Dedifferentiated amniotic fluid mesenchymal stem cell (primary cell): Measurements from ENCODE around the gene SLC25A53.
"Not testable (repeated sequence)": the region's sequence is repeated elsewhere in the genome, so short reads cannot be mapped to it uniquely, and the experiment has no call there.

Experiments
- DNase-seq: peaks from one replicate; pipeline ENCODE4 v3.0.0-alpha.2; 2016; ENCODE audit errors: extremely low spot score

Gene SLC25A53

GRCh38 chrX:104134583-104135261 is 22.1 kb downstream of the SLC25A53 start:
- no peak for DNase-seq

GRCh38 chrX:104130808-104131207 is 26.0 kb downstream of the SLC25A53 start:
- no peak for DNase-seq

DNA sequence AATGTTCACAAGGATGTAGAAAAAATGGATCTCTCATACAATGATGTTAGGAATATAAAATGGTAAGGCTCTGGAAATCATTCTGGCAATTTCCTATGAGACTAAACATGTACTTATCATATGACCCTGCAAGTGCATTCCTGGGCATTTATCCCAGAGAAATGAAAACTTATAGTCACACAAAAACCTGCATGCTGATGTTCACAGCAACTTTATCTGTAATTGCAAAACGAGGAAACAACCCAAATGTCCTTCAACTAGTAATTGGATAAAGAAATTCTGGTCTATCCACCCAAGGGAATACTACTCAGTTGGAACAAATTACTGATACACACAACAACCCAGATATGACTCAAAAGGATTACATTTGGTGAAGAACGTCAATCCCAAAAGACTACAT is 30.0 kb downstream of the SLC25A53 start:
- DNase-seq: no peak

- DNase-seq: no peak
Measured at GRCh38 chrX:104122829-104123228, 34.0 kb downstream of the SLC25A53 start.

- DNase-seq: no peak
Measured at GRCh38 chrX:104118765-104119164, 38.0 kb downstream of the SLC25A53 start.

DNA sequence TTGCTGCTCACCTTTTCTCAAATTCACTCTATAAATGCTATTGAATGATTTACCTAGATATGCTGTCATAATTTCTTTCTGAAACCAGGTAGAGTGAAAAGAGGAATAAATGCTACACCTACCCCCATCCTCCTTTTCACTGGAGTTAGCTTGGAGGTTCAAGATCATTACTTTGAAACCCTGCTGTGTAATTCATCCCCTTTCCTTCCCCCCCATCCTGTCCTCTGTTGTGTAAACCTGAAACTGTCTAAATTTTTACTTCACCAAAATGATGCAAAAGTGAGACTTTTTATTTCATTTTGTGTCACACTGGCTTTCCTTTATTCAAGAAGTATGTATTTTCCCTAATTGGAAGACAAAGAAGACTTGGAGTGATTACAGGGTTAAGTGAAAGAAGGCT is 39.0 kb downstream of the SLC25A53 start:
- DNase-seq: no peak

DNA sequence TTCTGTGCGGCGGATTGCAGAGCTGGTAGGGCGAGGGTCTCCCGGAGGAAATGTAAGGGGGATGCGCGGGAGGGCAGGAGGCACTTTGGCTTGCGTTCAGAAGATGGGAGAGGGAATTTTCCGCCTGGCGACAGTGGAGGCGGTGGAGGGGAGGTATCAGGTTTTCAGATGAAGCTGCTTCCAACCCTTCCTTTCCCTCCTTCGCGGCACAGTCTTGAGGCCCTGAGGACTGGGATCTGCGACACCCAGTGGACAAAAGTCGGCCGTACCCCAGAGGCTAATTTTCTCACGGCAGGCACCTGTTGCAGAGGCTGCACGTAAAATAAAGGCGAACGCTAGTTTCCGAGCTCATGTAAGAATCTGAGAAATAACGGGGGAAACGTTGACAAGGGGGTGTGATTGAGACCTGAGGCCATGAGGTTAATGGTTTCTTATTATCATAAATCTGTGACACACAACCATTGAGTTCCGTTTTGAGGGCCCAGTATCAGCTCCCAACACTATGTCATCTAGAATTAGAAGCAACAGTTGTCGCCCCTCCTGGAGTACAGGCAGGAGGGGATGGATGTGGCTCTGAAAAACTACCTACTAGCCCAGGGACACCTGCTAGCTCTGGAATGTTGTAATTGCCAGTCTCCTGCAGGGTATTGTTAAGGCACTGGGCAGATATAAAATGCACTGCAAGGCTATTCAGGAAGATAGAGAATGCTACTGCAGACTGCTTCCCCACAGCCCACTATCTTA is 43.4 kb downstream of the SLC25A53 start:
- DNase-seq: peak; percentile 36

DNA sequence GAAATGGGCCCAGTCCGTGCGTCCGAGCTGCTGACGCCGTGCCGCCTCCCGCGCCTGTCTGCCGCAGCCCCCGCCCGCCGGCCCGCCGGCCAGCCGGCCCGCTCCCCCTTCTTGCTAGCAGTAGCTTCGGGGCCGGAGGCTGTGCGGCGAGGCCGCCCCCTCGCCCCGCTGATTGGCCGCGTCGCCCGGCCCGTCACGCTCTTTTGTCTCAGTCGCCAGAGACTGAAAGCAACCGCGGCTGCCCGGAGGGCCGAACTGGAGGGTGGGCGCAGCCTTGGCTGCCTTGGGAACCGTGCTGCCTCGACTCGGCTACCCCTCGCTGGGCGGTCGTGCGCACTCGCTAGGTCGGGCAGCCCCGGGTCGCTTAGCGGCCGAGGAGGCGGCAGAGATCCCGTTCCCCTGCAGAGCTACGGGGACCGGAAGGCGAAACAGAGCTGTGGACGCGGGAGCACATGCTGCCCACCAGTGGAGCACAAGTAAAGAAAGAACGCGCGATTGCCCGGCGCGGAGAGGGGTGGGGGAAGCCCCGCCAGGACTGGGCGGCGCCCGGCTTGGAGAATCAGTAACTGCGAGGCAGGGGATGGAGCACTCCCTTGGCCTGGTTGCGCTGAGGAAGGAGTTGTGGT is 44.4 kb downstream of the SLC25A53 start, which contains the start of gene ZCCHC18:
TSS of gene ZCCHC18 (plus strand) at position 198 of the 626 bp plus-strand sequence. CDS start 1,589 bp downstream, outside the sequence.
- no peak for DNase-seq

- DNase-seq: not testable (repeated sequence)
Measured at GRCh38 chrX:104110491-104111240, 46.1 kb downstream of the SLC25A53 start.

DNA sequence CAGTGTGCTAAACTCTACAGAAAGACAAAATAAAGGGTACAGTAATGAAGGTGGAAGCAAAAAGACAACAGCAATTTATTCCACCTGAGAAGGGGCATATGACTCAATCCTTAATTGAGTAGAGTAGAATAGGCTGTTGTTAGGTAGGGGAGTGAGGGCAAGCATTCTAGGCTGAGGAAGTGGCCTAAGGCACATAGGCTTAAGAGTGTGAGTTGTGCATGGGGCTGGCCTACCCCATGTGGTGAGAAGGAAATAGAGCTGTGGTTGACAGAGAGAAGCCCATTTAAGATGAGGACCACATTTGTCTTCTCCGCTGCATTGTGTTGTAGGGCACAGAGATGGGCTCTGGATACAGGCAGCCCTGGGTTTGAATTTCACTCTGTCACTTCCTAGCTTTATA is 47.9 kb downstream of the SLC25A53 start:
- no peak for DNase-seq

- DNase-seq: no peak
Measured at GRCh38 chrX:104105330-104106262, 51.2 kb downstream of the SLC25A53 start.

DNA sequence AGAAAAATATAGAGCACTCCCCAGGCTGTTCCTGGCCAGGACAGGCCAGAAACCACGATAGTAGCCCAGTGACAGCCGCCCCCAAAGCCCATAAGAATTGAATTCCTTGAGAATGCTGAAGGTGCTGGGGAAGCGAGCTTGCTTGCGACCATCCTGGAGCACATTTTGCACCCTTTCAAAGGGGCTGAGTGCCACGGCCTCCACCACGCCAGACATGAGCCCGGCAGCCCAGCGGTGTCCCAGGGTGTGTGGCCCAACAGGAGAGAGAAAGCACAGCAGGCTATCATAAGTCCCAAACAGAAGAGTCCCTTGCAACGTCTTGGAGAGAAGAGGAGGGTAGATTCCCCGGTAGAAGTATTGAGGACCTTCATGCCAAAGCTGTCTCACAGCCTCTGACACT is 52.1 kb downstream of the SLC25A53 start:
- no peak for DNase-seq

GRCh38 chrX:104098919-104099318 is 57.9 kb downstream of the SLC25A53 start:
- DNase-seq: no peak

- peak; percentile 74 for DNase-seq
Measured at GRCh38 chrX:104098151-104098808, 58.5 kb downstream of the SLC25A53 start.

DNA sequence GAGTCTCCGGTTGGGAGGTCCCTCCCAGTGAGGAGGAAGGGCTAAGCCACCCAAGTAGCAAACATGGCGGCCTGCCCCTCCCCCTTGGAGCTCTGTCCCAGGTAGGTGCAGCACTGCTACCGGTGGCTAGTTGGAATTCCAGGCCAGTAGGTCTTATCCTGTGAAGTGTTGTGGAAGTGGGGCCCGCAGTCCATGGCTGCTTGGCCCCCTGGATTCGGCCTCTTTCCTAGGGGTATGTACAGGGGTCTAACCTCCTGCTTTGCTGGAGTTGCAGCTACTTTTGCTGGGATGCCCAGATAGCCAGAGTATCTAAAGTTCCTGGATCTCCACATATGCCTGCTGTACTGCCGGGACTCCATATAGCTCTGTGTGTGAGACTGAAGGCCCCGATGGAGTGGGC is 70.9 kb downstream of the SLC25A53 start:
- DNase-seq: no peak

DNA sequence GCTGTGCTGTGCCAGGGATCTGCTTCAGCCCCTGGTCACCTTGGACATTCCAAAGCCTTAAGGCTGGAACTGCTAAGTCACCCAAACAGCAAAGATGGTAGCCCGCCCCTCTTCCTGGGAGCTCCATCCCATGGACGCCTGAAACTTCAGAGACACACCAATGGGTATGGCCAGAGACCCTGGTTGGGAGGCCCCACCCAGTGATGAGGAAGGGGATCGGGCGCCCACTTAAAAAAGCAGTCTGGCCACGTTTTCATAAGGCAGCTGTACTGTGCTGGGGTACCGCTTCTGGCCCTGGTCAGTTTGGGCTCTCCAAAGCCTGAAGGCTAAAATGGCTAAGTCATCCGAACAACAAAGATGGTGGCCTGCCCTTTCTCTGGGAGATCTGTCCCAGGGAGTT is 71.3 kb downstream of the SLC25A53 start:
- no peak for DNase-seq

DNA sequence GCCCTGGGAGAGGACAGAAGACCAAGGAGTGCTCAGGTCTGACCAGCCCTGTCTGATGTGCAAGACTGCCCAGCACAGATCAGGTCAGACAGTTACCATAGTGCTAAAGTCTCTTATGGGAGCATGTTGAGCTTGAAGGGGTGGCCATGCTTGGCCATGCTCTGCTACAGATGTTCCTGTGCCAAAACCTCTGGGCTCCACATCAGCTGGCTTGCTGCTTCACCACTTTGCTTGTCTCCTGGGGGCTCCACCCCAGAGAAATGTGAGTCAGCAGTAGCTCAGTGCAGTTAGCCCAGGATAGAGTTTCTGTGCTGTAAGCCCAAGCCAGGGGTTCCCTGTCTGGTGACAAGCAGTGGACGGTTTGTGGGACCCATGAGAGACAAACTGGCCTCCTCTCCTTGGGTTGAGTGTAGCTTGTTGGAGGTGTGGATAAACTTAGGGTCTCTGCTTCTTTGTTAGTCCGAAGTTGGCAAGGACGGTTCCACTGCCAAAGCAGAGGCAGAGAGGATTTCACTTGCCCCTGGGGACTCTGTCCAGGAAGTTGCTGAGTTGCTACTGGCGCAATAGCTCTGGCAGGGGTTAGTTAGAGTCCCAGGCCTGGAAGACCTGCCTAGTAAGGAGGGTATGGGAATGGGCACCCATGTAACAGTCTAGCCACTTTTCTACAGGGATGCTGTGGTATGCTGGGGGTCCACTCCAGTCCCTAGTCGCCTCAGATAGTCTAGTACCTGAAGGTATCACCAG is 72.1 kb downstream of the SLC25A53 start:
- DNase-seq: no peak

GRCh38 chrX:104084063-104084462 is 72.7 kb downstream of the SLC25A53 start:
- DNase-seq: no peak

DNA sequence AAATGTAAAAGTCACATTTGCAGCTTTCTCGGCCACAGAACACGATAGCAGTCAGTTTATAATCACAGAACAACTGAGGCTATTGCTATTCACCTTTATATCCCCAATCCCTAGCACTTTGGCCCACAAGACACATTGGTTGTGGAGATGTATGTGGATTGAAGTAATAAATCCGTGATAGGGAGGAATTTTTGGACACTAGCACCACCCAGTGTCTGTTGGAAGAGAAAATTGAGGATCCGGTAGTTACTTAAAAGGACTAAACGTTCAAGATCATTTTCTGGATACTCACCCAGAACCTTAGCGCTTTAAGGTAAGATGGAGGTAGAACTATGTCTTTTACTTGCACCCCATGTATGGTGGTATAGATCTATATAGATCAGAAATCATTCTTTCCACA is 79.0 kb downstream of the SLC25A53 start:
- not testable (repeated sequence) for DNase-seq
